B cell (primary cell): ENCODE results near the gene PDCD5. TPM values are rescaled to one million over a fixed set of nuclear protein-coding genes. Genes with fewer than 3 reads are reported as not detected.

Experiments used
- ATAC-seq: fragments of 200-7000 bp; cut with Tn5 transposase; one replicate; pipeline ENCODE4 v1.10.0; 2021; ENCODE audit warnings: low read depth, mild to moderate bottlenecking, moderate number of reproducible peaks, moderate library complexity
- CTCF ChIA-PET: fragments of 350-600 bp; sonication (Branson Sonifier 250); formaldehyde crosslinking; loops from one replicate; lab custom pipeline; 2021; ENCODE audit warnings: antibody characterized with exemption, inconsistent platforms; lab: Charles Lee
- POLR2A ChIA-PET: fragments of 350-600 bp; sonication (Branson Sonifier 250); formaldehyde crosslinking; loops from one replicate; lab custom pipeline; 2021; ENCODE audit warnings: antibody characterized with exemption; lab: Charles Lee
- DNase-seq: peaks from one replicate; pipeline ENCODE4 v3.0.0; 2013
- H2AFZ ChIP-seq: 2 replicates; pipeline ENCODE4 v1.6.1; 2012; ENCODE audit warnings: mild to moderate bottlenecking, low read depth, low read length; ENCODE audit not compliant: insufficient read depth, poor library complexity, severe bottlenecking
- H3K27ac ChIP-seq, 2 donors: 1 replicate in 1 of 2; 2 replicates in 1 of 2; pipeline ENCODE4 v1.5.1; 2012 to 2013; ENCODE audit warnings: low read length in 2 of 2, mild to moderate bottlenecking in 2 of 2, moderate library complexity in 1 of 2
- H3K27me3 ChIP-seq, 4 experiments: fragments of 200-600 bp in 1 of 4; sonication (generic) in 1 of 4; replicated peaks in 1 of 4; 1 replicate in 2 of 4; 2 replicates in 2 of 4; pipeline versions ENCODE4 v1.6.1 to v1.7.0; 2013 to 2016; ENCODE audit warnings: low read length in 3 of 4, mild to moderate bottlenecking in 2 of 4, mixed read lengths in 1 of 4, moderate library complexity in 1 of 4; ENCODE audit not compliant: insufficient read depth in 4 of 4, control insufficient read depth in 3 of 4; ENCODE audit errors: control extremely low read depth in 1 of 4
- H3K36me3 ChIP-seq, 2 experiments: replicated peaks in 1 of 2; 1 replicate in 1 of 2; 2 replicates in 1 of 2; pipeline versions ENCODE4 v1.6.1 to v1.7.1; 2013; ENCODE audit warnings: low read length in 1 of 2; ENCODE audit not compliant: insufficient read depth in 2 of 2, control insufficient read depth in 1 of 2; ENCODE audit errors: control extremely low read depth in 1 of 2, extremely low read depth in 1 of 2
- H3K4me1 ChIP-seq, 2 donors: fragments of 200-600 bp in 1 of 2; sonication (generic) in 1 of 2; 1 replicate in 1 of 2; 2 replicates in 1 of 2; pipeline versions ENCODE4 v1.5.1 to v1.6.1; 2013 to 2017; ENCODE audit warnings: low read length in 2 of 2; ENCODE audit not compliant: control insufficient read depth in 2 of 2, insufficient read depth in 2 of 2
- H3K4me2 ChIP-seq: replicated peaks from 2 replicates; pipeline ENCODE3; 2012; ENCODE audit warnings: mild to moderate bottlenecking, low read depth, low read length; ENCODE audit not compliant: poor library complexity, severe bottlenecking
- H3K4me3 ChIP-seq, 5 experiments: fragments of 200-600 bp in 1 of 5; sonication (generic) in 1 of 5; 1 replicate in 3 of 5; 2 replicates in 2 of 5; pipeline versions ENCODE4 v1.5.1 to v1.7.0; 2011 to 2016; ENCODE audit warnings: low read length in 4 of 5, mild to moderate bottlenecking in 4 of 5, low read depth in 2 of 5, control low read depth in 1 of 5, moderate library complexity in 1 of 5; ENCODE audit not compliant: insufficient read depth in 1 of 5; ENCODE audit errors: control extremely low read depth in 1 of 5, extremely low read depth in 1 of 5
- H3K79me2 ChIP-seq: fragments of 200-600 bp; sonication (generic); one replicate; pipeline ENCODE4 v1.6.0; 2016; ENCODE audit warnings: low read length; ENCODE audit not compliant: control insufficient read depth, insufficient read depth
- H3K9ac ChIP-seq: fragments of 200-600 bp; sonication (generic); 2 replicates; pipeline ENCODE4 v1.6.1; 2017; ENCODE audit warnings: mild to moderate bottlenecking, low read length, moderate library complexity
- H3K9me3 ChIP-seq, 3 donors: one replicate each; pipeline versions ENCODE4 v1.6.1 to v1.7.1; 2013; ENCODE audit warnings: low read length in 2 of 3; ENCODE audit not compliant: control insufficient read depth in 2 of 3, insufficient read depth in 1 of 3; ENCODE audit errors: control extremely low read depth in 1 of 3
- H4K20me1 ChIP-seq: 2 replicates; pipeline ENCODE4 v1.6.0; 2012; ENCODE audit warnings: mild to moderate bottlenecking, low read length; ENCODE audit not compliant: insufficient read depth, control insufficient read depth, poor library complexity, severe bottlenecking
- H3K27ac Mint-ChIP-seq: one replicate; pipeline ENCODE4 v1.8.0; 2021; ENCODE audit warnings: mixed read lengths
- H3K27me3 Mint-ChIP-seq: one replicate; pipeline ENCODE4 v1.8.0; 2021; ENCODE audit warnings: mixed read lengths
- H3K4me1 Mint-ChIP-seq: one replicate; pipeline ENCODE4 v1.8.0; 2021; ENCODE audit warnings: mixed read lengths
- H3K4me3 Mint-ChIP-seq: one replicate; pipeline ENCODE4 v1.8.0; 2021; ENCODE audit warnings: mixed read lengths
- H3K9me3 Mint-ChIP-seq: one replicate; pipeline ENCODE4 v1.8.0; 2022; ENCODE audit warnings: mixed read lengths; ENCODE audit not compliant: insufficient read depth
- CTCF ChIP-seq: fragments of 200-600 bp; IDR thresholded peaks from one replicate; pipeline ENCODE4 v1.8.0; 2022; ENCODE audit warnings: antibody characterized with exemption, mild to moderate bottlenecking
- EZH2 ChIP-seq: IDR thresholded peaks from 2 replicates; pipeline ENCODE4 v1.6.1; 2012; ENCODE audit warnings: borderline replicate concordance, low read depth, mild to moderate bottlenecking, moderate library complexity, low read length; ENCODE audit not compliant: insufficient read depth, poor library complexity, severe bottlenecking
- WGBS: methylation state at CpG from one replicate; pipeline ENCODE4 v1.1.5; 2013; ENCODE audit warnings: missing lambda C conversion rate; ENCODE audit not compliant: insufficient coverage; 5-methylcytosine and 5-hydroxymethylcytosine counted together
- intact Hi-C: fragments of 100-400 bp; cut with micrococcal nuclease; formaldehyde crosslinking; loops from one replicate; pipeline ENCODE4 v1.10.0; 2022
- polyA plus RNA-seq: library from polyadenylated mRNA; depleted of rRNA; stranded (reverse); fragments of >200 nt; gene quantifications from 2 replicates; pipeline ENCODE4 v1.2.3, GENCODE V29; 2012
- total RNA-seq, 2 donors: library from RNA; stranded (reverse); fragments of 120-200 nt in 1 of 2; gene quantifications; 1 replicate in 1 of 2; 2 replicates in 1 of 2; pipeline versions ENCODE4 v1.2.3 to v1.2.4, GENCODE V29; 2013 to 2022

The PDCD5 gene
- total and polyA plus RNA-seq, 2 donors (not counting 1 experiment from before 2014, with no cell fraction given), result 34.8 to 39.5 TPM

- 83% methylated on average over 6 of the region's 8 CpGs for WGBS
- Mint-ChIP-seq H3K27me3 (peaks cover 9% of the 10 kb centered on the region), H3K4me1 (no peaks in the 10 kb centered on the region), H3K4me3 (no peak overlapping the region), H3K9me3 (peaks cover 7% of the 10 kb centered on the region), H3K27ac (no peak overlapping the region)
- POLR2A ChIA-PET, result no interaction called here
- no peak for ATAC-seq
- H3K4me2 ChIP-seq, result no peak overlapping the region
- no peaks in the 10 kb centered on the region for H3K36me3 ChIP-seq
- no peak for DNase-seq
- TF ChIP-seq EZH2 (no peak), CTCF (no peak)
- peaks cover 0 to 12% (median 0%) of the 10 kb centered on the region in 3 donors for H3K9me3 ChIP-seq
- no peak overlapping the region for H3K27ac ChIP-seq
- H3K4me1 ChIP-seq, result no peaks in the 10 kb centered on the region
- H2AFZ ChIP-seq, result no peak overlapping the region
- no peaks in the 10 kb centered on the region for H3K79me2 ChIP-seq
- H3K27me3 ChIP-seq, result no peaks in the 10 kb centered on the region
- intact Hi-C loops, result no loop called here
- no peak overlapping the region for H3K9ac ChIP-seq
- no peaks in the 10 kb centered on the region for H4K20me1 ChIP-seq
- no peak overlapping the region for H3K4me3 ChIP-seq
- CTCF ChIA-PET, result no interaction called here
These were observed 38.4 kb upstream of the PDCD5 start for GRCh38 chr19:32542477-32543108.

- no peak overlapping the region for H3K27ac ChIP-seq
- no peaks in the 10 kb centered on the region for H3K36me3 ChIP-seq
- no peak overlapping the region for H3K4me2 ChIP-seq
- intact Hi-C loops, result no loop called here
- no peak for TF ChIP-seq CTCF
- no peak for TF ChIP-seq EZH2
- H3K9ac ChIP-seq, result no peak overlapping the region
- H3K9me3 ChIP-seq, result peaks cover 0 to 9% (median 0%) of the 10 kb centered on the region in 3 donors
- H2AFZ ChIP-seq, result no peak overlapping the region
- H3K27ac Mint-ChIP-seq, result no peak overlapping the region
- H3K4me3 ChIP-seq, result no peak overlapping the region
- no peak for ATAC-seq
- H3K79me2 ChIP-seq, result no peaks in the 10 kb centered on the region
- POLR2A ChIA-PET, result no interaction called here
- peaks cover 6% of the 10 kb centered on the region for H3K9me3 Mint-ChIP-seq
- H3K4me3 Mint-ChIP-seq, result no peak overlapping the region
- H3K27me3 Mint-ChIP-seq, result peaks cover 9% of the 10 kb centered on the region
- H3K4me1 ChIP-seq, result no peaks in the 10 kb centered on the region
- CTCF ChIA-PET, result no interaction called here
- H3K4me1 Mint-ChIP-seq, result no peaks in the 10 kb centered on the region
- WGBS, result 86% methylated on average over 4 of the region's 11 CpGs
- no peaks in the 10 kb centered on the region for H4K20me1 ChIP-seq
- no peaks in the 10 kb centered on the region for H3K27me3 ChIP-seq
- no peak for DNase-seq
These were observed 37.7 kb upstream of the PDCD5 start for GRCh38 chr19:32543115-32543900.
